CD4-positive, alpha-beta T cell treated with Interleukin-6 at 100 ng/mL for 8 hours (primary cell): ENCODE data around the gene TUBD1.
"Not testable (repeated sequence)": the region's sequence is repeated elsewhere in the genome, so short reads cannot be mapped to it uniquely, and the experiment has no call there.

Source experiments
- DNase-seq: peaks from one replicate; pipeline ENCODE4 v3.0.0-alpha.2; 2020; ENCODE audit warnings: mixed read lengths, low spot score

Gene TUBD1, protein sequence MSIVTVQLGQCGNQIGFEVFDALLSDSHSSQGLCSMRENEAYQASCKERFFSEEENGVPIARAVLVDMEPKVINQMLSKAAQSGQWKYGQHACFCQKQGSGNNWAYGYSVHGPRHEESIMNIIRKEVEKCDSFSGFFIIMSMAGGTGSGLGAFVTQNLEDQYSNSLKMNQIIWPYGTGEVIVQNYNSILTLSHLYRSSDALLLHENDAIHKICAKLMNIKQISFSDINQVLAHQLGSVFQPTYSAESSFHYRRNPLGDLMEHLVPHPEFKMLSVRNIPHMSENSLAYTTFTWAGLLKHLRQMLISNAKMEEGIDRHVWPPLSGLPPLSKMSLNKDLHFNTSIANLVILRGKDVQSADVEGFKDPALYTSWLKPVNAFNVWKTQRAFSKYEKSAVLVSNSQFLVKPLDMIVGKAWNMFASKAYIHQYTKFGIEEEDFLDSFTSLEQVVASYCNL

DNA sequence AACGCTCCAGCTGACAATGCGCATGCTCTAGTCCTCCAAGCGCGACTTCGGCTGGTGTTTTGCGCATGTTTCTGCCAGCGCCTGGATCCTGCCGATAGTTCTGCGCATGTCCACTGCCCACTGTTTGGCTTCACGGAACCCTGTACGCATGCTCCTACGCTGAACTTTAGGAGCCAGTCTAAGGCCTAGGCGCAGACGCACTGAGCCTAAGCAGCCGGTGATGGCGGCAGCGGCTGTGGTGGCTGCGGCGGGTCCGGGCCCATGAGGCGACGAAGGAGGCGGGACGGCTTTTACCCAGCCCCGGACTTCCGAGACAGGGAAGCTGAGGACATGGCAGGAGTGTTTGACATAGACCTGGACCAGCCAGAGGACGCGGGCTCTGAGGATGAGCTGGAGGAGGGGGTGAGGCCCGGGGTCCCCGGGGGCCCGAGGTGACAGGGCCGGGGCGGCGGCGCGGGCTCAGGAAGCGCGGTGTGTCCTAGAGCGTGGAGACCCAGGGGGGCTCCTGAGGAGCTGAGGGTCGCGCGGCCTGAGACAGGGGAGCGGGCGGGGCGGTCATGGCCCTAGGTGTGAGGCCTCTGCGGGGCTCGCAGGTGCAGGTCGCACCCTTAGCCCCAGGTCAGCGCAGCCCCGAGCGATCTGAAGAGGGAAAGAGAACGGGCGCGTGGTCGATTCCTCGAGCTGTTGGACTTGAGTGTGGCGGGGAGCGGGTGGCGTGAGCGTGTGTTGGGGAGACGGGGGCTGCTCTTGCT is at the start of gene TUBD1, which contains the start of gene RPS6KB1:
Gene TUBD1, minus strand, starts transcription at position 20 of the 752 bp plus-strand sequence. CDS start 1,941 bp downstream, outside the sequence.
Gene RPS6KB1, plus strand, starts transcription at position 198 of the 752 bp plus-strand sequence. Its CDS starts 64 bp downstream, at position 262.
- DNase-seq = peak; percentile 99

DNA sequence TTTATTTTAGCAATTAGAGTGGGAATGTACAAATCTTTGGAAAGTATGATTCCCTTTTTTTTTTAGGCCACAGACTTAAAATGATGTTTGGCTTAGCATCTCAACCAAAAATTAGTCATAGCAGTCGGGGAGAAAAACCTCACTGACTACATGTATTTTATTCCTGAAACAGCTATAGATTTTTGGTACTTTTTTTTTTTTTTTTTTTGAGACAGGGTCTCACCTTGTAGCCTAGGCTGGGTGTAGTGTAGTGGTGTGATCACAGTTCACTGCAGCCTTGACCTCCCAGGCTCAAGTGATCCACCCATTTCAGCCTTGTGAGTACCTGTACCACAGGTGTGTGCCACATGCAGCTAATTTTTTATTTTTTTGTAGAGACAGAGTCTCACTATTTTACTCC is 48.4 kb upstream of the TUBD1 start:
- no peak for DNase-seq

DNA sequence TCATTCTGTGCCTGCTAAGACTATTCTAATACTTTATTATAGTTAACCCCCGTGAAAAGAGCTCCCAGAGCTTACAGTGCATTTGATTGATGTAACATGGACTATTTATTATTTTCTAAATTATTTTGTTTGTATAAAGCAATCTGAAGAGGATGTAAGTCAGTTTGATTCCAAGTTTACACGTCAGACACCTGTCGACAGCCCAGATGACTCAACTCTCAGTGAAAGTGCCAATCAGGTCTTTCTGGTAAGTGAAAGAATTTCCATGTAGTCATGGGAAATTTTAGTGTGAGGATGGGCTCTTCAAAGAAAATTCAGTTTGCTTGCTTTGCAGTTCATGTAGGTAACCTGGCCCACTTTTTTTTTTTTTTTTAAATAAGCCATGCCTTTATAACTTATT is 48.0 kb upstream of the TUBD1 start:
- DNase-seq = not testable (repeated sequence)

DNA sequence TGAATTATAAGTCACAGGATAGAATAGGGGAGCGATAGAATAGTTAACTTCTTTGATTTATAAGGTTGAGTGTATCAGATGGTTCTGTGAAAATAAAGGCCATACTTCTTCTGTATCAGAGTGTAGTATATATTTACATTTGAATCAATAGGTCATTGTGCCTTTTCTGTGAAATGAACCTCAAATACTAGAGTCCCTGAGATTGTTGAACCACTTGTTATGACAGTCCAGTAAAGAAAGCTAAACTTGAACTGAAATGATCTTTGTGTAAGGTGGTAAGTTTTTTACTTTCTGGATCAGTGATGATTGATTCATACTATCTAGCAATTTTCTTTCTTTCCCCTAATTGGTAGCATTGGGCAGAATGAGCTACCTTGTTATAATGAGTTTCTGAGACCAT is 40.6 kb upstream of the TUBD1 start:
- not testable (repeated sequence) for DNase-seq

DNA sequence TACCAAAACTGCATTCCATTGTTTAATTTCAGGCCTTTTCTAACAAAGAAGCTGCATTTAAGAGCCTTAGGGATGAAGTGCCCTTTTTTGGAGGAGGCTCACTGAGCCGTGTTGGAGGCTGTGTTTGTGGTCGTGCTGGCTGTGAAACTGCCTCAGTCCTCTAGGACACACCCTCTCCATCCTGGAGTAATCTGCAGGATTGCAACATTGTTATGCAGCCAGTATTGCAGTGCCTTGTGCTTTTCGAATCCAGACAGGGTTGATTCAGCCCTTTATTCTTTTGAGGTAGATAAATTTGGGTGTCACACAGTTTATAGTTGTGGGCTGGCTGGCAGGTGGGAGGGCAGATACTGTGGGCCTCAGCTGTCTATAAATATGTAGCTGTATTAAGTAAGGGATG is 38.0 kb upstream of the TUBD1 start:
- not testable (repeated sequence) for DNase-seq

DNA sequence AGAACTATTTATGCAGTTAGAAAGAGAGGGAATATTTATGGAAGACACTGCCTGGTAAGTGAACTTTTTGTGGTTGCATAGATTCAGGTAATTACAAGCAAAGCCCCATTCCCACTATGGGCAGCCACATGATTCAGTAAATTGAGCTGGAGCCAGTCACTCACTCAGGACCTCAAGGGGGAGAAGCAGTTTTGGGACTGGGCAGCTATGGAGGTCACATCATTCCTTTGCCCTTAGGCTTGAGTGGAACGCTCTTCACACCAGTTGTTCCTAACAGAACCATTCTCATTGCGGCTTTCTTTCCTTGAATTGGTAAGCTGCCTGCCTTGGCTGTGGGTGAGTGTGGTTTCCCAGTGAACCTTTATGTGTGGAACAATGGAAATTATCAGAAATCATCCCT is 37.4 kb upstream of the TUBD1 start:
- not testable (repeated sequence) for DNase-seq

DNA sequence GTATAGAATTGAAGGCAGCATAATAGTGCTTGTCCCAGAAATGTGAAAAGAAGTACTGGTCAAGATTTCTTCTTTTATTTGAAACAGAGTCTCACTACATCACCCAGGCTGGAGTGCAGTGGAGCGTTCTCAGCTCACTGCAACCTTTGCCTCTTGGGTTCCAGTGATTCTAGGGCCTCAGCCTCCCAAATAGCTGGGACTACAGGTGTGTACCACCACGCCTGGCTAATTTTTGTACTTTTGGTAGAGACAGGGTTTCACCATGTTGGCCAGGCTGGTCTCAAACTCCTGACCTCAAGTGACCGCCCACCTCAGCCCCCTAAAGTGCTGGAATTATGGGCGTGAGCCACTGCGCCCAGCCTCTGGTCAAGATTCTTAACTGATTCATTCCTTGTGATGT is 27.9 kb upstream of the TUBD1 start:
- DNase-seq = not testable (repeated sequence)

DNA sequence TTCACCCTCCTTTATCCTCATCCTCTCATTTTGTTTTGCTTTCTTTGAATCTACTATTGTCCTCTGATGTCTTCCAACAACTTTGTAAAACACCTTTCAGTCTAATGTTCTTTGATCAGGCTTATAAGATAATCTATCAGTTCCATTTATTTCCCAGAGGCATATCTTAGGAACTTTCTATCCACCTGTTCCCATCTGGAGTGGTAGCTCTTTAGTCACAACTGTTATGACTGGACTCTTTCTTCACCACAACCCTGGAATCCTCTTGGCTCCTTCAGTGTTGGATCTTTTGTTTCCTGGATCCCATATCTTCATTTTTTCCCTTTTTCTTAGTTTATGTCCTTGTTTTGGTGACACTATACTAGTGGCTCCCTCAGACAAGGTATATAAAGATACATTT is 23.7 kb upstream of the TUBD1 start:
- no peak for DNase-seq

DNA sequence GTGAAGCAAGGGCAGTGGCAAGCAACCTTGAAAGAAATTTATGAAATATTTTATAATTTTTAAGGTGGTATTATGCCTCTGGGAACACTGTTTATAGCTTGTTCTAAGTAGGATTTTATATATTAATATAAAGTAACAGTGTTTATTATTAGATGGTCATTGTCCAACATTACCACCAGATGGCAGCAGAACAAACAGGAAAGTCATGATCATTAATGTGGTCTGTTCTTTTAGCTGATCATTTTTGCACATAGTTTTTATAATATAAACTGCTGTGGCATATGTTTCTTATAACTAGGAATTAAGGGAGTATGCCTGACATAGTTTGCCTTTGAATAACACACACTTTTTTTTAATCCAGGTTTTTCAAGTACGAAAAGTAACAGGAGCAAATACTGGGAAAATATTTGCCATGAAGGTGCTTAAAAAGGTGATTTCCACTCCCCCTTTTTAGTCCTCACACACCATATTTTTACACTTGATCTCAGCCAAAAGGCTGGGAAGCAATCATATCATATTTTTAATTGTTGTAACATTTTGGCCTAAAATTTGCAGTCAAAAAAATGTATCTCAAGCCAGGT is 21.6 kb upstream of the TUBD1 start:
- DNase-seq = peak; percentile 43

DNA sequence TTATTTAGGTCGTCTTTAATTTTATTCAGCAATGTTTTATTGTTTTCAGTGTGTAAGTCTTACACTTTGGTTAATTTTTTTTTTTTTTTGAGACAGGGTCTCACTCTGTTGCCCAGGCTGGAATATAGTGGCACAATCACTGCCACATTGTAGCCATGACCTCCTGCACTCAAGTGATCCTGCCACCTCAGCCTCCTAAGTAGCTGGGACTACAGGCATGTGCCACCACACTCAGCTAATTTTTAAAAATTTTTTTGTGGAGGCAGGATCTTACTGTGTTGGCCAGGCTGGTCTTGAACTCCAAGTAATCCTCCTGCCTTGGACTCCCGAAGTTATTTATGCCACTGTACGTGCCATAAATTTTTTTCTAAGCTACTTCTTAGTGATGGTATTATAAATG is 14.7 kb upstream of the TUBD1 start:
- DNase-seq = no peak

DNA sequence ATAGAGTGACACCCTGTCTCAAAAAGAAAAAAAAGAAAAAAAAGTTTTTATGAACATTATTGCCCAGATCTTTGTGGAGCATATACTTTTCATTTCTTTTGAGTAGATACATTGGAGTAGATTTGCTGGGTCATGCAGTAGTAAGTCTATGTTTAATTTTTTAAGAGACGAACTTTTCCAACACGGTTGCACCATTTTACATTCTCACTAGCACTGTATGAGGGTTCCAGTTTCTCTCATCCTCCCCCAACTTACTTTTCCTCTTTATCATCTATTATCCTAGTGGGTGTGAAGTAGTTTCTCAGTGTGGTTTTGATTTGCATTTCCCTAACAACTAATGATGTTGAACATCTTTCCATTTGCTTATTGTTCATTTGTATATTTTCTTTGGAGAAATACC is 10.7 kb upstream of the TUBD1 start:
- no peak for DNase-seq

DNA sequence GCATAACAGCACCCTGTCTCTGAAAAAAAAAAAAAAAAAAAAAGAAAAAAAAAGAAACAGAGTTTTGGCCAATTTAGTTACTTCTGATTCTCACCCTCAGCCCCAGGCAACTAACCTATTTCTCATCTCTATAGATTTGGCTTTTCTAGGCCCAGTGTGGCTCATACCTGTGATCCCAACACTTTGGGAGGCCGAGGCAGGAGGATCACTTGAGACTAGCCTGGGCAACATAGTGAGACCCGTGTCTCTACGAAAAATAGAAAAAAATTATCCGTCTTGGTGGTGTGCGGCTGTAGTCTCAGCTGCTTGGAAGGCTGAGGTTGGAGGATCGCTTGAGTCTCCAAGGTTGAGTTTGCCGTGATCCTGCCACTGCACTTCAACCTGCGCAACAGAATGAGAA is 8.9 kb upstream of the TUBD1 start:
- no peak for DNase-seq

DNA sequence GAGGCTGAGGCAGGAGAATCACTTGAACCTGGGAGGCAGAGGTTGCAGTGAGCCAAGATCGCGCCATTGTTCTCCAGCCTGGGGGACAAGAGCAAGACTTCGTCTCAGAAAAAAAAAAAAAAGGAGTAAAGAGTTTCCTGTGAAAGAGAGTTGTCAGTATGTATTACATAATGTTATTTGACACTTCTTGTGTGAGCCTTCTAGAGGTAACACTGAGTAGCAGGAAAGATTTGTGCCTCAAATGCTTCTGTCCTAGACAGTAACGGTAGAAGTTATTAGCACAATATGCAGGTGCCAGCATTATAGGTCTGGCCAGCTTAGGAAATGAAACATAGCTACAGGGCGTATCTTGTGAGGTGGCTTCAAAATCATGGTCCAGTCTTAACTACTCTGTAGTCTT is 6.4 kb upstream of the TUBD1 start:
- no peak for DNase-seq

DNA sequence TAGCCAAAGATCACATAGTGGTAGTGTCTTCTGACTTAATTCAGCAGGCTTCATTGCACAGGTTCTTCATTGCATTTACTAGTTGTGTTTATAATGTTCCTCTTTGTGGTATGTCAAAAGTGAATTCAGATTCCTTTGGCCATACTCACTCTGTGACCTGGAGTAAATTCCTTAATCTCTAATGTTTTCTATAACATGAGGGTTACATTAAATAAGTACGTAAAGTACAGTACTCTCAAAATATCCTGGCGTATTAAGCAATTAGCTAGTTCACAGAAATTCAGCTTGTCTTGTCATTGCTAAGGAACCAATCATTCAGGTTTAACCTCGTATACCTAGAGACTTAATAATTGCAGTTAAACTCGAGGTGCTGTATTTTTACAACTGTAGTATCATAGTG is 4.3 kb upstream of the TUBD1 start:
- no peak for DNase-seq

DNA sequence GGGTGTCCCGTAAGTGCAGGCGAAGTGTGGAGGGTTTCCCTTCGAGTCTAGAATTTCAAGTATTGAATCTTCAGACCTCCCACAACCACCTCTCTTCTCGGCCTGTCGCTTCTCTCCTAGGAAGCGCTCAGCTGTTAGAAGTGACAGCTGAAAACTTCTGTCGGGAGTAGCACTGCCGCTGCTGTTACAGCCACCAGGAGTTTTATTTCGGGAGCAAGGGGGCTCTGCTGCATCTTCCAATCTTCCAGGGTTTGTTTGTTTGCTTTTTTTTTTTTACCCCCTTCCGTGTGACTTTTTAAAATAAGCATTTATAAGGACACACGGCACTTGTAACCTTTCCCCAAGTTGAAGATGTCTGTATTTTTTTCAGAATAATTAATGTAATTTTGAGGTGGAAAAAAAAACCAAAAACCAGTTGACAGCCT is 945 bp upstream of the TUBD1 start:
- DNase-seq = no peak

DNA sequence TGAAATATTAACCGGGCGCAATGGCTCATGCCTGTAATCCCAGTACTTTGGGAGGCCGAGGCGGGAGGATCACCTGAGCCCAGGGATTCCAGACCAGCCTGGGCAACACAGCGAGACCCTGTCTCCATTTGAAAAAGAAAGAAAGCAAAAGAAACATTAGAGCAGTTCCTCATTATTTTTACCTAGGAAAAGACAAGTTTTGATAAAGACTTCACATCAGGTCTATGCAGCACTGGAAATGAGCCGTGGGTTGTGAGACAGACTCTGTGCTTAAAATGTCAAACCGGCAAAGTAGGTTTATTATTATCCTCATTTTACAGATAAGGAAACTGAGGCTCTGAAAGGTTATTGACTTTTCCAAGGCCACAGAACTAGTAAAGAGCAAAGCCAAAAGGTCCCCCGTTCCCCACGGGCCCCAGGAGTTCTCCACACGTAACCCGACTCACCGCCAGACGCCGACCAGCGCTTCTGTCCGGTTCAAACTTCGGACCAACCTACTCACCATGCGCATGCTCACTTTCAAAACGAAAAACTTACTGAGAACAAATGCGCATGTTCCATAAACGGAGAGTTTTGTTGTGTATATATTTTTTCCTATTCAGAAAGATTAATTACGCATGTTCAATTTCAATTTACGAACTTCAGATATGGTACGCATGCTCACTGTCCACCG is 356 bp downstream of the TUBD1 start:
- no peak for DNase-seq

DNA sequence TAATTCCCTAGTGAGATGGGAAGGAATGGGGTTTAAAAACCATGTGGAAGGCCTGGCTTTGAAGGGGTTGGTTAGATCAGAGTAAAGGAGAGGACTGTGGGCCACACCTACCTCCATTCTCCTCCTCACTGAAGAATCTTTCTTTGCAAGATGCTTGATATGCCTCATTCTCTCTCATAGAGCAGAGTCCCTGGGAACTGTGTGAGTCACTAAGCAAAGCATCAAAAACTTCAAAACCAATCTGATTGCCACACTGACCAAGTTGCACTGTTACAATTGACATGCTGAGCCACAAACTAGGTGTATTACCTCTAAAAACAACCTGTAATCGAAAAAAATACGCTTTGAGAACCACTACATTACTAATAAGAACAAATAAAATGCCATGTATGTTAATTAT is 2.0 kb downstream of the TUBD1 start:
- no peak for DNase-seq

DNA sequence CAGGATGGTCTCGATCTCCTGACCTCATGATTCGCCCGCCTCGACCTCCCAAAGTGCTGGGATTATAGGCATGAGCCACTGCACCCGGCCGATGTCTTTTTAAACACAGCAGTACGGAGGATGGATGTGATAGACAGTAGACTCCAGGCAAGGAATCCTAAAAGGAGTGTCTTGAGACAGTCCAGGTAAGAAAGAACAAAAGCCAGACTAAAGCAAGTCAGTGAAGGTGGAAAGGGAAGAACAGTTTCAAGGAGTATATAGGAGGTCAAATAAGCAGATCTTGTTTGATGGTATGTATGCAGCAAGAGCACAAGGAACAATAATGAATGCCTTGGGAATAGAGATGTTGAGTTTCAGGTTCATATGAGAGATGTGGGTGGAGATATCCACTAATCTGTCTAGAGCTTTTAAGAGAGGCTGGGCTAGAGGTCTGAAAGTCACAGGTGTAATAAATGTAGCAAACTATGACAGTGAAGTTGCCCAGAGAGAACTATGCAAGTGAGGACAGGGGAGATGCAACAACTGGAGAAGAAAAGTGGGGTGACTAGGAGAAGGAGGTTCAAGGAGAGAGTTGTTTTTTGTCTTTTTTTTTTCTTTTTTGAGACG is 4.5 kb downstream of the TUBD1 start:
- no peak for DNase-seq

DNA sequence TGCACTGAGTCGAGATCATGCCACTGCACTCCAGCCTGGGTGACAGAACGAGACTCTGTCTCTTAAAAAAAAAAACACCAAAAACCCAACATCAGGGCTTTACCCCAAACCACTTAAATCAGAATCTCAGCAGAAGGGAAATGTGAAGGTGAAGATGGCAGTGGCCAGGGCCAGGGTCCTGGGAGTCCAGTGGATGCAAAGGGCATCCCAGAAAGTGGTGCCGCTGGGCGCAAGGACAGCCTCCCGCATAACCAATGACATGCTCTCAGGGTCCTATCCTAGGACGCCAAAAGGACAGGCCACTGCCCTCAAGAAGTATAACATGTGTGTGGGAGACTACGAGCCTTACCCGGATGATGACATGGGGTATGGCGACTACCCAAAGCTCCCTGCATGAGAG is 7.9 kb downstream of the TUBD1 start:
- no peak for DNase-seq

DNA sequence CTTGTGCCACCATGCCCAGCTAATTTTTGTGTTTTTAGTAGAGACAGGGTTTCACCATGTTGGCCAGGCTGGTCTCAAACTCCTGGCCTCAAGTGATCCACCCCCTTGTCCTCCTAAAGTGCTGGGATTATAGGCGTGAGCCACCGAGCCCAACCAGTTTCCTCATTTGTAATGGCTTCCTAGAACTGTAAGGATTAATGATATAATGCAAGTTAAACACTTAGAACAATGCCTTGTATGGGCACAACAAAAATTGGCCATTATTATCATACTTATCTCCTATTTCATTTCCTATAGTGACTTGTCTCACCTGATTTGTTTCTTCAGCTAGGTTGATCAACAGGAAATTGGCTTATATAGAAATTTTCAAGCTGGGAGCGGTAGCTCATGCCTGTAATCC is 14.1 kb downstream of the TUBD1 start:
- DNase-seq = no peak

DNA sequence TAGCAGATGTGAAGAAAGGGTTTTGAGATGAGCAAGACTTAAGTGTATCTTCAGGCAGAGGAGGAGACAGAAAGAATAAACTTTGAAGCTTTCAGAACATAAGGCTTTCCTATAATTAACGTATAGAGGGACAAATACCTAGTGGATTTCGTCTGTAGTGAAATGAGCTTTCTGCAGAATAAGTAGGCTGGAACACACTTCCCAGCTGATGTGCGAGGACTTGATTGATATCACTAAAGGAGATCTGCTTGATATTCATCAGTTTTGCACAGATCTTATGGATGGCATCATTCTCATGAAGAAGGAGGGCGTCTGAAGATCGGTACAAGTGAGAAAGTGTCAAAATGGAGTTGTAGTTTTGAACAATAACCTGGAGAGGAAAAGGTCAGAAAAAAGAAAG is 14.8 kb downstream of the TUBD1 start:
- DNase-seq = no peak

DNA sequence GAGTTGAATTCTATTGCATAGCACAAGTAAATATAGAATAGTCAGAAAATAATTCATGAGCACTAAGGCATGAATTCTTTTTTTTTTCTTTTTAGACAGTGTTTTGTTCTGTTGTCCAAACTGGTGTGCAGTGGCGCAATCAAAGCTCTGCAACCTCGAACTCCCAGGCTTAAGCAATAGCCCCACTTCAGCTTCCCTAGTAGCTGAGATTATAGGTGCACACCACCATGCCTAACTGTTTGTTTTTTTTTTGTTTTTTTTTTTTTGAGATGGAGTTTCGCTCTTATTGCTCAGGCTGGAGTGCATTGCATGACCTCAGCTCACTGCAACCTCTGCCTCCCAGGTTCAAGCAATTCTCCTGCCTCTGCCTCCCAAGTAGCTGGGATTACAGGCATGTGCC is 16.6 kb downstream of the TUBD1 start:
- DNase-seq = no peak
